Measurements from ENCODE around the gene KIAA1755.

Gene KIAA1755

GRCh38 chr20:38260378-38261053 is at the start of gene KIAA1755:
TSS of gene KIAA1755 (minus strand) at chr20:38260735. CDS start at chr20:38260500, 235 bp downstream.
- no peak for FAIRE-seq

- FAIRE-seq, result no peak
These were observed 47.9 kb upstream of the KIAA1755 start for GRCh38 chr20:38308447-38308846.

- no peak for FAIRE-seq
These were observed 47.5 kb upstream of the KIAA1755 start for GRCh38 chr20:38308047-38308438.

- no peak for FAIRE-seq
These were observed 47.0 kb upstream of the KIAA1755 start for GRCh38 chr20:38307371-38308046.

GRCh38 chr20:38306379-38306778 is 45.8 kb upstream of the KIAA1755 start:
- FAIRE-seq, result no peak

- FAIRE-seq, result no peak
These were observed 45.0 kb upstream of the KIAA1755 start for GRCh38 chr20:38305541-38305940.

- no peak for FAIRE-seq
These were observed 44.4 kb upstream of the KIAA1755 start for GRCh38 chr20:38304845-38305447.

GRCh38 chr20:38303908-38304379 is 43.4 kb upstream of the KIAA1755 start, which contains the start of gene BPI:
TSS of gene BPI (plus strand) at chr20:38304156. CDS start at chr20:38304224, 68 bp downstream.
- FAIRE-seq, result no peak

GRCh38 chr20:38302786-38303185 is 42.3 kb upstream of the KIAA1755 start:
- no peak for FAIRE-seq

- no peak for FAIRE-seq
These were observed 40.8 kb upstream of the KIAA1755 start for GRCh38 chr20:38301309-38301708.

- no peak for FAIRE-seq
These were observed 39.9 kb upstream of the KIAA1755 start for GRCh38 chr20:38300438-38300837.

- FAIRE-seq, result no peak
These were observed 39.4 kb upstream of the KIAA1755 start for GRCh38 chr20:38299963-38300362.

GRCh38 chr20:38298768-38299288 is 38.3 kb upstream of the KIAA1755 start:
- FAIRE-seq, result no peak

- FAIRE-seq, result no peak
These were observed 37.6 kb upstream of the KIAA1755 start for GRCh38 chr20:38297916-38298674.

GRCh38 chr20:38296433-38296832 is 35.9 kb upstream of the KIAA1755 start:
- no peak for FAIRE-seq

- no peak for FAIRE-seq
These were observed 35.3 kb upstream of the KIAA1755 start for GRCh38 chr20:38295811-38296210.

- no peak for FAIRE-seq
These were observed 33.6 kb upstream of the KIAA1755 start for GRCh38 chr20:38294076-38294591.

GRCh38 chr20:38293491-38294065 is 33.0 kb upstream of the KIAA1755 start:
- no peak for FAIRE-seq

GRCh38 chr20:38291966-38292365 is 31.4 kb upstream of the KIAA1755 start:
- FAIRE-seq, result no peak

- no peak for FAIRE-seq
These were observed 30.6 kb upstream of the KIAA1755 start for GRCh38 chr20:38290829-38291814.
